ENCODE measurements around the gene DSCAML1.

GRCh38 chr11:117545706-117546105 lies 251.3 kb downstream of the DSCAML1 start:
- TF ChIP-seq POLR2AphosphoS5 (IDR thresholded peaks at IDR 0.05; ENCODE audit: low read depth, low read length) (no peak), SIN3A (IDR thresholded peaks at IDR 0.05; ENCODE audit: borderline replicate concordance, insufficient read depth, low read length) (no peak), TAF1 (IDR thresholded peaks at IDR 0.05; ENCODE audit: borderline replicate concordance, insufficient read depth, low read length) (no peak)
